SU-DHL-6 (cell line): Measurements from ENCODE around the gene LDLRAD2.

ENCODE experiments used
- CTCF ChIP-seq: fragments of 200-600 bp; sonication (generic); IDR thresholded peaks from one replicate; pipeline ENCODE4 v1.5.1; 2017; ENCODE audit warnings: antibody characterized with exemption, mild to moderate bottlenecking, low read length, moderate library complexity; ENCODE audit not compliant: insufficient read depth, poor library complexity, severe bottlenecking
- EZH2phosphoT487 ChIP-seq: fragments of 200-600 bp; sonication (generic), shearing (Covaris generic); conservative IDR thresholded peaks from 2 replicates; pipeline ENCODE4 v1.6.1; 2018; ENCODE audit warnings: mild to moderate bottlenecking, antibody characterized with exemption, low read length, moderate library complexity, mixed read lengths

- TF ChIP-seq CTCF (no peak), EZH2phosphoT487 (no peak)
Observed at GRCh38 chr1:21854090-21854750, 42.2 kb downstream of the LDLRAD2 start.
